K562 (cell line): ENCODE results near the gene ERGIC3. TPM values are rescaled to one million over a fixed set of nuclear protein-coding genes. Genes with fewer than 3 reads are reported as not detected.

Source experiments
- ATAC-seq: fragments of 200-7000 bp; cut with Tn5 transposase; 3 replicates; pipeline ENCODE4 v1.9.1; 2020; ENCODE audit warnings: moderate library complexity
- BruUV-seq: library from RNA; stranded (reverse); fragments of 400-500 nt; replicated peaks from 2 replicates; lab custom pipeline; 2021; lab: Mats Ljungman, UMichigan
- CTCF ChIA-PET: fragments of 300-600 bp; formaldehyde crosslinking; extraction: SDS; loops from one replicate; lab custom pipeline; 2021; ENCODE audit warnings: low intra/inter-chr PET ratio; lab: Yijun Ruan, JAX
- POLR2A ChIA-PET: fragments of 300-600, 350-650 bp; sonication (Branson Sonifier 250); formaldehyde crosslinking; extraction: SDS; loops from one replicate; lab custom pipeline; 2021; ENCODE audit warnings: antibody characterized with exemption, inconsistent platforms; lab: Yijun Ruan, JAX
- DNase-seq, 4 experiments: peaks; one replicate each; pipeline versions ENCODE4 v3.0.0 to v3.0.0-alpha.2; 2011 to 2018; ENCODE audit warnings: low spot score in 3 of 4, mixed read lengths in 3 of 4; ENCODE audit errors: extremely low read depth in 1 of 4
- FAIRE-seq: peaks from 2 replicates; lab custom pipeline; 2011; peaks lifted over from hg19 to GRCh38; lab: Jason Lieb, UNC
- H2AFZ ChIP-seq: 2 replicates; pipeline ENCODE4 v1.6.0; 2011; ENCODE audit warnings: low read depth, low read length, control low read depth, inconsistent platforms
- H3K27ac ChIP-seq: fragments of 200-600 bp; 3 replicates; pipeline ENCODE4 v1.8.0; 2011; ENCODE audit warnings: low read depth, mild to moderate bottlenecking, control low read depth, inconsistent platforms, low read length, moderate library complexity, mixed read lengths; ENCODE audit errors: extremely low read depth
- H3K27me3 ChIP-seq, 2 experiments: fragments of 300-600 bp in 1 of 2; 2 replicates in 1 of 2; 3 replicates in 1 of 2; pipeline versions ENCODE4 v1.6.0 to v1.8.0; 2011; ENCODE audit warnings: inconsistent platforms in 2 of 2, low read length in 2 of 2, mild to moderate bottlenecking in 1 of 2, mixed read lengths in 1 of 2, moderate library complexity in 1 of 2; ENCODE audit not compliant: control insufficient read depth in 2 of 2, insufficient read depth in 2 of 2
- H3K36me3 ChIP-seq: fragments of 300-600 bp; 3 replicates; pipeline ENCODE4 v1.8.0; 2011; ENCODE audit warnings: mild to moderate bottlenecking, low read length, inconsistent platforms; ENCODE audit not compliant: control insufficient read depth, insufficient read depth
- H3K4me1 ChIP-seq, 2 experiments: fragments of 200-600 bp in 1 of 2; replicated peaks in 1 of 2; 2 replicates in 1 of 2; 3 replicates in 1 of 2; pipeline versions ENCODE4 v1.5.1 to v1.8.0; 2011; ENCODE audit warnings: inconsistent platforms in 2 of 2, low read length in 2 of 2, mild to moderate bottlenecking in 1 of 2, mixed read lengths in 1 of 2, moderate library complexity in 1 of 2; ENCODE audit not compliant: control insufficient read depth in 2 of 2, insufficient read depth in 2 of 2
- H3K4me2 ChIP-seq: 2 replicates; pipeline ENCODE4 v1.6.1; 2011; ENCODE audit warnings: low read length, control low read depth, inconsistent platforms, mixed read lengths; ENCODE audit not compliant: insufficient read depth
- H3K4me3 ChIP-seq: fragments of 200-600 bp; sonication (generic), shearing (Covaris generic); 2 replicates; pipeline ENCODE4 v1.5.1; 2016; ENCODE audit warnings: control low read depth, inconsistent platforms
- H3K79me2 ChIP-seq: fragments of 200-600 bp; 3 replicates; pipeline ENCODE4 v1.8.0; 2011; ENCODE audit warnings: low read length, inconsistent platforms; ENCODE audit not compliant: control insufficient read depth, insufficient read depth
- H3K9ac ChIP-seq, 2 experiments: 2 replicates each; pipeline versions ENCODE4 v1.6.0 to v1.6.1; 2011; ENCODE audit warnings: low read depth in 2 of 2, low read length in 2 of 2, control low read depth in 1 of 2, inconsistent platforms in 1 of 2, mild to moderate bottlenecking in 1 of 2, mixed read lengths in 1 of 2; ENCODE audit not compliant: insufficient read depth in 1 of 2
- H3K9me1 ChIP-seq: one replicate; pipeline ENCODE4 v1.6.0; 2011; ENCODE audit warnings: inconsistent platforms, mild to moderate bottlenecking, low read length, moderate library complexity; ENCODE audit not compliant: control insufficient read depth, insufficient read depth
- H3K9me3 ChIP-seq: replicated peaks from 2 replicates; pipeline ENCODE4 v1.5.1; 2011; ENCODE audit warnings: low read depth, low read length, inconsistent platforms; ENCODE audit not compliant: control insufficient read depth, insufficient read depth
- H4K20me1 ChIP-seq: replicated peaks from 2 replicates; pipeline ENCODE4 v1.6.1; 2011; ENCODE audit warnings: low read length, inconsistent platforms, mixed read lengths; ENCODE audit not compliant: control insufficient read depth, insufficient read depth
- EHMT2 ChIP-seq: fragments of 450-650 bp; IDR thresholded peaks from 2 replicates; pipeline ENCODE4 v1.6.1; 2018; ENCODE audit warnings: antibody characterized with exemption
- MAZ ChIP-seq, 2 experiments: fragments of 450-650 bp in 1 of 2; sonication (generic) in 1 of 2; formaldehyde crosslinking; IDR thresholded peaks in 1 of 2; conservative IDR thresholded peaks in 1 of 2; 2 replicates each; pipeline versions ENCODE4 v1.4.0 to v1.5.0; 2020; ENCODE audit warnings: mild to moderate bottlenecking in 1 of 2, missing genetic modification reagents in 1 of 2
- MECOM ChIP-seq: fragments of 250-450 bp; sonication (Bioruptor Pico); IDR thresholded peaks from 2 replicates; pipeline ENCODE4 v1.8.0; 2022; ENCODE audit warnings: inconsistent platforms
- MNT ChIP-seq, 2 experiments: fragments of 450-650 bp; conservative IDR thresholded peaks; 2 replicates each; pipeline ENCODE4 v1.6.1; 2017; ENCODE audit warnings: mild to moderate bottlenecking in 2 of 2, moderate library complexity in 2 of 2
- NFIC ChIP-seq: fragments of 450-650 bp; IDR thresholded peaks from 2 replicates; pipeline ENCODE4 v1.6.1; 2017; ENCODE audit warnings: mild to moderate bottlenecking, inconsistent platforms
- SAFB2 ChIP-seq: fragments of 200-400 bp; formaldehyde crosslinking; IDR thresholded peaks from 2 replicates; pipeline ENCODE4 v1.6.1; 2018; ENCODE audit warnings: borderline replicate concordance, low read length, low read depth, moderate library complexity; ENCODE audit not compliant: severe bottlenecking
- SIN3A ChIP-seq, 2 experiments: fragments of 150-350 bp in 1 of 2; IDR thresholded peaks; 2 replicates each; pipeline ENCODE4 v1.6.1; 2011 to 2016; ENCODE audit warnings: borderline replicate concordance in 2 of 2, low read depth in 2 of 2, low read length in 2 of 2, mild to moderate bottlenecking in 2 of 2, moderate library complexity in 2 of 2; ENCODE audit not compliant: control insufficient read depth in 1 of 2
- ZNF146 ChIP-seq: IDR thresholded peaks from one replicate; pipeline ENCODE4 v1.6.1; 2018; ENCODE audit warnings: missing compliant biosample characterization; ENCODE audit not compliant: unreplicated experiment
- ZNF263 ChIP-seq: sonication (generic); formaldehyde crosslinking; IDR thresholded peaks from 2 replicates; pipeline ENCODE4 v1.8.0; 2022; ENCODE audit warnings: mild to moderate bottlenecking, missing genetic modification reagents, borderline replicate concordance
- WGBS: fragments of 100-300 bp; shearing (Covaris generic); methylation state at CpG from one replicate; pipeline ENCODE4 v1.1.6; 2016; ENCODE audit warnings: low coverage, mixed read lengths; ENCODE audit not compliant: insufficient coverage; ENCODE audit errors: missing lambda C conversion rate; 5-methylcytosine and 5-hydroxymethylcytosine counted together
- in situ Hi-C: fragments of 300-500 bp; cut with MboI; formaldehyde crosslinking; loops from 4 replicates; pipeline ENCODE4 v1.15.0; 2018; ENCODE audit warnings: inconsistent platforms, mixed read lengths
- intact Hi-C: fragments of 100-400 bp; cut with micrococcal nuclease; formaldehyde crosslinking; loops from 2 replicates; pipeline ENCODE4 v1.14.2; 2022
- polyA plus RNA-seq, 8 experiments: library from polyadenylated mRNA; depleted of rRNA in 4 of 8; stranded (reverse) in 5 of 8; unstranded in 3 of 8; fragments of >200 nt; fragmentation: Nextera tagmentation in 2 of 8; fragmentation: Illumina TruSeq in 1 of 8; extraction: Ambion mirVana in 2 of 8; extraction: Trizol in 1 of 8; gene quantifications; 2 replicates each; pipeline versions ENCODE4 v1.2.1 to v1.2.3, GENCODE V29; 2011 to 2014; ENCODE audit warnings: inconsistent platforms in 1 of 8, missing spikeins in 1 of 8
- total RNA-seq, 7 experiments: library from RNA; depleted of rRNA in 6 of 7; stranded (reverse); fragments of >200 nt in 6 of 7; fragmentation: Illumina TruSeq in 2 of 7; extraction: Trizol in 2 of 7; gene quantifications; 2 replicates each; pipeline versions ENCODE4 v1.2.1 to v1.2.3, GENCODE V29; 2011 to 2021; ENCODE audit warnings: low replicate concordance in 1 of 7

ERGIC3 gene
- total and polyA plus RNA-seq, 9 of the 15 experiments (the other 6 are each of a cell fraction or from before 2014, with no cell fraction given) = 121 to 278 (median 184) TPM

- H3K4me2 ChIP-seq = no peak overlapping the region
- H3K27ac ChIP-seq = no peak overlapping the region
- H3K79me2 ChIP-seq = no peaks in the 10 kb centered on the region
- ChIA-PET CTCF (no interaction called here), POLR2A (interaction anchor here (0.6 to 4.3 kb wide), 3 partner anchors 9 to 28 kb away, joined by 3 to 20 read pairs (median 9); partner anchors contain the start of gene ERGIC3)
- no peak overlapping the region for H2AFZ ChIP-seq
- FAIRE-seq (no peak), DNase-seq (peak in 2 of 4 experiments; percentile 7), ATAC-seq (no peak)
- no peaks in the 10 kb centered on the region for H3K27me3 ChIP-seq
- WGBS = 73% methylated on average over 2 of the region's 4 CpGs
- no peak overlapping the region for H3K9ac ChIP-seq
- peaks cover 86% of the 10 kb centered on the region; the same call in 2 of the 3 replicates for H3K36me3 ChIP-seq
- TF ChIP-seq MAZ (CRISPR knock-in tag; conservative IDR thresholded peaks at IDR 0.05 in 1 of 2, IDR thresholded peaks at IDR 0.05 in 1 of 2) (no peak), NFIC (peak; percentile 25; the same call in 1 of the 2 replicates)
- H3K4me3 ChIP-seq = no peak overlapping the region
- H4K20me1 ChIP-seq = no peaks in the 10 kb centered on the region; the same call in 1 of the 2 replicates
- H3K9me1 ChIP-seq = no peaks in the 10 kb centered on the region
- no TSS peak for BruUV-seq
- H3K4me1 ChIP-seq = no peaks in the 10 kb centered on the region; a peak in 1 of 5 replicates
- in situ Hi-C loops (no loop called here), intact Hi-C loops (no loop called here)
- no peaks in the 10 kb centered on the region for H3K9me3 ChIP-seq
Observed at GRCh38 chr20:35551503-35551902, 9.6 kb downstream of the ERGIC3 start.

DNA sequence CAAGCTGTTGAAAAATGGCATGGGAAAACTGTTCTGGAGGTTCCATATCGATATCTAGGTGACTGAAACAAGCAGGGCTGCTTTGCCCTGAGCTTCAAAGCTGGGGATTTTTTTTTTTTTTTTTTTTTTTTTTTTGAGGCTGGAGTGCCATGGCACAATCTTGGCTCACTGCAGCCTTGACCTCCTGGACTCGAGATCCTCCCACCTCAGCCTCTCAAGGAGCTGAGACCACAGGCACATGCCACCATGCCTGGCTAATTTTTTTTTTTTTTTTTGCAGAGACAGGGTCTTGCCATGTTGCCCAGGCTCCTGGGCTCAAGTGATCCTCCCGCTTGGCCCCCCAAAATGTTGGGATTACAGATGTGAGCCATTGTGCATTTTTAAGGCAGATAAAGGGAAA, 11.0 kb downstream of the ERGIC3 start:
- ChIA-PET POLR2A (interaction anchor here (2.8 to 4.3 kb wide), 2 partner anchors 9 to 11 kb away, joined by 9 to 20 read pairs; partner anchors contain the start of gene ERGIC3), CTCF (no interaction called here)
- Histone ChIP-seq H3K9me3 (no peaks in the 10 kb centered on the region), H3K79me2 (no peaks in the 10 kb centered on the region), H3K4me1 (no peaks in the 10 kb centered on the region), H3K4me3 (no peak overlapping the region), H2AFZ (no peak overlapping the region), H3K27ac (no peak overlapping the region), H3K4me2 (no peak overlapping the region), H3K36me3 (peaks cover 86% of the 10 kb centered on the region; the same call in 2 of the 3 replicates), H4K20me1 (no peaks in the 10 kb centered on the region), H3K9me1 (no peaks in the 10 kb centered on the region), H3K9ac (no peak overlapping the region), H3K27me3 (no peaks in the 10 kb centered on the region)
- intact Hi-C loops = no loop called here
- WGBS = 82% methylated on average over 3 of the region's 3 CpGs
- DNase-seq = no peak
- no peak for FAIRE-seq
- in situ Hi-C loops = no loop called here
- BruUV-seq = no TSS peak
- no peak for ATAC-seq
- TF ChIP-seq SAFB2 (no peak), ZNF263 (no peak), SIN3A (IDR thresholded peaks at IDR 0.05; ENCODE audit: borderline replicate concordance in 2 of 2, control insufficient read depth in 1 of 2, low read depth in 2 of 2, low read length in 2 of 2) (no peak), MECOM (CRISPR knock-in tag) (no peak), ZNF146 (CRISPR knock-in tag) (no peak), EHMT2 (no peak), MNT (conservative IDR thresholded peaks at IDR 0.05) (no peak)
